GM18502 (cell line): Measurements from ENCODE around the gene FBXL19.
"Not testable (repeated sequence)": the region's sequence is repeated elsewhere in the genome, so short reads cannot be mapped to it uniquely, and the experiment has no call there.

Experiments
- ATAC-seq: cut with Tn5 transposase; IDR thresholded peaks from one replicate; pipeline ENCODE4 v1.9.1; 2021; ENCODE audit warnings: mild to moderate bottlenecking; ENCODE audit not compliant: unreplicated experiment, poor library complexity

The FBXL19 gene

DNA sequence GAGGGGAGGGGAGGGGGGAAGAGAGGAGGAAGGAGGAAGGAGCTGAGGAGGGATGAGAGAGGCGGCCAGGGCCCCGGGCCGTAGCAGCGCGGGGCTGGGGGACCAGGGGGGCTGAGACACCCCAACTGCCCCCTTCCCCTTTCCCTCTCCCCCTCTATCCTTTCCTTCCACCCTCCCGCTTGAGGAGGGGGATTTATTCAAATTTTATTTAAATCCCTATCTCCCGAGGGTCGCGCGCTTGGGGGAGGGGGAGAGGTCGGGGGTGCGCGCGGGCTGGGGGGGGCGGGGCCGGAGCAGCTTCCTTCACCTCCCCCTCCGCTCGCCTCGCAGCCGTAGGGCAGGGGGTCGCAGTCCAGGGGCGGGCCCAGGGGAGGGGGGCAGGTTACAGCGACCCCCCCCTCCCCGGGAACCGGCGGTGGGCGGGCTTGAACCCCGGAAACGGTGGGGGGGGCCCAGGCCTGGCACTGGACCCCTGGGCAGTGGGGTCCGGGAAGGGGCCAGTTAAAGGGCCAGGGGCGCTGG is at the start of gene FBXL19:
Gene FBXL19, plus strand, starts transcription at position 19 of the 522 bp plus-strand sequence. CDS start 2,183 bp downstream, outside the sequence.
- no peak for ATAC-seq

- no peak for ATAC-seq
These were observed 49.0 kb upstream of the FBXL19 start for GRCh38 chr16:30874244-30874820.

GRCh38 chr16:30874821-30875717 is 48.3 kb upstream of the FBXL19 start:
- peak; percentile 78 for ATAC-seq

DNA sequence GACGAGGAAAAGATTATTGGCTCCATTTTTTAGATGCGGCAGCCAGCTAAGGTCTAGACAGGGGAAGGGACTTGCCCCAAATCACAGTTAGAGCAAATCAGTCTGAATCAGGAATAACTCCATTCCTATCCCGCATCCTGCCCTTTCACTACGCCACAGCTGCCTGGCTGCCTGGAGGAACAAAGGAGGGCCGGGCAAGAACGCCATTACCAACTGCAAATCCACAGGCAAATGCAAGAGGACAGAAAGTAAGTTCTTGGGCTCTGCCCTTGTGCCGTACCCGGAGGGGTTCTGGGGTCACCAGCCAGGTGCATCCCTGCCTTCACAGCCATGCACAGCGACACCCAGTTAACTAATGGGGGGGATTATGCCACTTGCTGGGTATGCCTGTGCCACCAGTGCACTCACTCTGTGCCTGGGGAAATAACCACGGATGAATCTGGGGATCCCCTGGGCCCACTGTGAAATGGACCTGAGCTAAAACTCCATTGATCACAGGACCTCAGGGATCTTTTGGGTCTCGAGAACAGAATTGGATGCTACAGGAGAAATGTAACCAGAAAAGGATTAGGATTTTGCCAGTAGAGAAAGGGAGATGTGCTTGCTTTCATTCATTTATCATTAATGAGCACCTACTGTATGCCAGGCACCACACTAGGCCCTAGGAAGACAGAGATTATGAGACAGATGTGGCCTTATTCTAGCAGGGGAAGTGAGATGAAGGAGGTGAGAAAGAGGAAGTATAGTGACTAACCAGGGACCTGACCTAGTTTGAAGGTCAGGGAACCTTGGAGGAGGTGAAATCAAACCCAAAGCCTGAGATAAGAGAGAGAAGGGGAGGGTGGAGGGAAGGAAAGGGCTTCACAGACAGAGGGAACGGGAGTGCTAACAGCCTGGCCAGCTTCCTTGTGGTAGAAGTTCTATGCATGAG is 47.2 kb upstream of the FBXL19 start:
- ATAC-seq: no peak

DNA sequence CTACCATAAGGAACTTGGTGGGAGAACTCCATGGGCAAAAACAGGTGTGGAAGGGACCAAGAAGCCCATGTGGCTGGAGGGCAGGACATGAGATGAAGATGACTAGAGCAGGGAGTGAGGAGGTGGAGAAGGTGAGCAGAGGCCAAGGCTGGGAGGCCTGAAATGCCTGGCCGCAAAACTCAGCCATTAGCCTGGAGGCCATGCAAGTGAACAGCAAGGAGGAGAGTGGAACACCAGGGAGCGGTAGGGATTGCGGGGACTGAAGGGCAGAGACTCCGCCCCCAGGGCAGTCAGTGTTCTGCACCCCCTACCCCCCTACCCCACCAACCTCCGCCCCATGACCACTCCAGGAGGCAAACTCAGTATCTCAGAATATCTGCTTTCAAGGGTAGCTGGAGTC is 46.5 kb upstream of the FBXL19 start:
- ATAC-seq: no peak

GRCh38 chr16:30882429-30883310 is 40.7 kb upstream of the FBXL19 start:
- no peak for ATAC-seq

- no peak for ATAC-seq
These were observed 38.6 kb upstream of the FBXL19 start for GRCh38 chr16:30884760-30885159.

DNA sequence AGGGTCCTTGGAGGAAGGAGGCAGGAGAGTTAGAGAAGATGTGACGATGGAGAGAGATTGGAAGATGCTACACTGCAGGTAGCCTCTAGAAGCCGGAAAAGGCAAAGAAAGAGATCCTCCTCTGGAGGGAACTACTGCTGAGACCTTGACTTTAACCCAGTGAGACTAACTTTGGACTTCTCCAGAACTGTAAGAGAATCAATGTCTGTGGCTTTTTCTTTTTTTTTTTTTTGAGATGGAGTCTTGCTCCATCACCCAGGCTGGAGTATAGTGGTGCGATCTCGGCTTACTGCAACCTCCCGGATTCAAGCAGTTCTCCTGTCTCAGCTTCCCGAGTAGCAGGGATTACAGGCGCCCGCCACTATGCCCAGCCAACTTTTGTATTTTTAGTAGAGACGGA is 38.2 kb upstream of the FBXL19 start:
- no peak for ATAC-seq

DNA sequence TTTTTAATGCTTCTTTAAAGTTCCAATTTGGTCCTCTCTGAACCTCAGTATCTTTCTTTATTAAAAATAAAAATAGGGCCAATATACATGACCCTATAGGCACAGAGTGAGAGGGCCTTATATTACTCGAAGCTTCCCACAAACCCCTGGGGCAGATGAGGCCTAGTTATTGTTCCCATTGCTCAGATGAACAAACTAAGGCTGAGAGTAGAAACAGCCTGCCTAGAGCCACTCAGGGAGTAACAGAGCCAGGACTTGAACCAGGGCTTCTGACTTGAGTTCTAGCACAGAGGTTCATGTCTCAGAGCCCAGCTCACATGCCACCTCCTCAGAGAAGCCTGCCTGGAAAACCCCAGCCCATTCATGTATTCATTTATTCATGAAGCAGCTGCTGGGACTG is 37.2 kb upstream of the FBXL19 start:
- no peak for ATAC-seq

- no peak for ATAC-seq
These were observed 35.4 kb upstream of the FBXL19 start for GRCh38 chr16:30887927-30888326.

DNA sequence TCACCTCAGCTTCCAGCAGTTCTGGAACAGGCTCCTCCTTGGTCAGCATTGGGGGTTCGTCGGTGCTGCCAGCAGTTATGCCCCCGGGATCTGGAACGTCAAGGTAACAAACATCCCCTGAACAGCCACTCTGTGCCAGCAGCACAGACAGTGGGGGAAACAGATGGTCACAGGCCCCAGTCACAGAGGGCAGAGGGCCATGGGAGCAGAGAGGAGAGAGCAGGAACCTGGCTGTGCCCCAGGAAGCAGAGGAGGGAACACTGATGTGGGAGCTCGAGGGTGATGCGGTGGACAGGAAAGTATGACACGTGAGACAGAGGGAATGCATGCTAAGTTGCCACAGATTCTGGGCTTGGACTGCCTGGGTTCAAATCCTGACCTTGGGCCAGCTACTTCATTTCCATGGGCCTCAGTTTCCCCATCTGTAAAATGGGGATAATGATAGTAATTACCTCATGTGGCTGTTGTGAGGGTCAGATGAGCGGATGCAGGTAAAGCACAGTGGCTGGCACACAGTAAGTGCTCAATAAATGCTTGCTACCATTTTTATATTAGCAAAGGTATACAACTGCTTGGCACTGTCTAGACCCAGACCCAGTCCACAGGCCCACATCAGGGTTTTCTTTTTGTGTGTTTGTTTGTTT is 34.4 kb upstream of the FBXL19 start:
- ATAC-seq: no peak

- ATAC-seq: no peak
These were observed 33.7 kb upstream of the FBXL19 start for GRCh38 chr16:30889721-30890120.

DNA sequence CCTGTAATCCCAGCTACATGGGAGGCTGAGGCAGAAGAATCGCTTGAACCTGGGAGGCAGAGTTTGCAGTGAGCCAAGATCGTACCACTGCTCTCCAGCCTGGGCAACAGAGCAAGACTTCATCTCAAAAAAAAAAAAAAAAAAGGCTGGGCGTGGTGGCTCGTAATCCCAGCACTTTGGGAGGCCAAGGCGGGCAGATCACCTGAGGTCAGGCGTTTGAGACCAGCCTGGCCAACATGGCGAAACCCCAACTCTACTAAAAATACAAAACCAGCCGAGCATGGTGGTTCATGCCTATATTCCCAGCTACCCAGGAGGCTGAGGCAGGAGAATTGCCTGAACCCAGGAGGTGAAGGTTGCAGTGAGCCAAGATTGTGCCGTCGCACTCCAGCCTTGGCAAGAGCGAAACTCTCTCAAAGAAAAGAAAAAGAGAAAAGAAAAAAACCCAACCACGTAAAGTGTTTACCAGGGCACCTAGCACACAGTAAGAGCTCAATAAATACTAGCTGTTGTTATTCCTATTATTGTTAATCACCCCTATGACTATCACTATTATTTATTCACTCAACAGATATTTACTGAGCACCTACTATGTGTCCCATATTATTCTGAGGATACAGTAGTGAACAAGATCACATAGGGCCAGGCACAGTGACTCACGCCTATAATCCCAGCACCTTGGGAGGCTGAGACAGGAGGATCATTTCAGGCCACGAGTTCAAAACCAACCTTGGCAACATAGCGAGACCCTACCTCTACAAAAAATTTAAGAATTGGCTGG is 32.1 kb upstream of the FBXL19 start:
- not testable (repeated sequence) for ATAC-seq

- ATAC-seq: no peak
These were observed 30.5 kb upstream of the FBXL19 start for GRCh38 chr16:30892670-30893416.

DNA sequence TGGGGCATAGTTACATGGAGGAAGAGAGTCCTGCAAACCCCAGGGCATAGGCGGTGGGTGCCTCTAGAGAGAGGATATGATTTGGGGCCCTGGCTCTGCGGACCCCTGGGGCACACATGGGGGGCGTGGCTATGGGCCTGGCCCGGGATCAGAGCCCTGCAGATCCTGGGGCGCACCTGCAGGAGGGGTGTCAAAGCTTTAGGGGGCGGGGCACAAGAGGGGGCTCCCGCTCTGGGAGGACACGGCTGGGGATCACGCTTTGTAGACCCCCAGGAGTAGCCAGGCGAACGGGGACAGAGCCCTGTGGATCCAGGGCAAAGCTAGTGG is 30.0 kb upstream of the FBXL19 start:
- peak; percentile 20 for ATAC-seq

DNA sequence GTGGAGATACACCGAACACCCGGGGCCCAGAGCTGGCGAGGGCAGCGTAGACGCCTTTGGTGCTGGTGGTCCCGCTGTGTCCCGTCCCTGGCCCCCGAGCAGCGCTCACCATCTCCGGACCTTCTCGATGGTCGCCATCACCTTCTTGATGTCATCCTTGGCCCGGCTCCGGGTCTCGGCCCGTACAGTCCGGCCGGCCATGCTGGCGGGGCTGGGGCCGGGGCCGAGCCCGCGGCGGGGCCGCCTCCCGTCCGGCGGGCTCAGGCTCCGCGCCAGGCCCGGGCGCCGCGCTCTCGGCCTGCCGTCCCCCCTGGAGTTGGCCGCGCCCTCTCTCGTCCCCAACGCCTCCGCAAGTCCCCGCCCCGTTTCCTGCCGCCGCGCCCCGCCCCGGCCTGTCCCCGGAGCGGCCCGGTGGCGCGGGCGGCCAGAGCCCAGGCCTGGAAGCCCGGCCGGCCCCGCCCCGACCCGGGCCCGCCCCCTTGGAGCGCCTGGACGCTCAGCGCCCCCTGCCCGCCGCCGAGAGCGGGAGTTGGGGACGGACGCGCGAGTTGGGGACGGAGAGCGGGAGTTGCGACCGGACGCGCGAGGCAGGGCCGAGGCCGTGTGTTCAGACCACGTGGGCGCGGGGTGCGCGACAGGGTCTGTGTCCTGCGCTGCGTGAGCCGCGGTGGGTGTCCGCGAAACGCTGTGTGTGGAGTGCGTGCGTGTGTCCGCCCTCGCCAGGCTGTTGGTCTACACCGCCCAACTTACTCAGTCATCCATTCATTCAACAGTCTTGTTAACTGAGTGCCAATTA is 29.4 kb upstream of the FBXL19 start, which contains the start of gene BCL7C:
Gene BCL7C, minus strand, starts transcription at position 334 of the 796 bp plus-strand sequence. Its CDS starts 133 bp downstream, at position 201.
- ATAC-seq: peak; percentile 74
